Hematopoietic multipotent progenitor cell treated with erythropoietin and hydrocortisone succinate and interleukin-3 and kit ligand, for 6 days (in vitro differentiated cells): ENCODE measurements around the gene PCBP3.

Experiments
- DNase-seq: peaks from one replicate; pipeline ENCODE4 v3.0.0-alpha.2; 2015

The PCBP3 gene

DNA sequence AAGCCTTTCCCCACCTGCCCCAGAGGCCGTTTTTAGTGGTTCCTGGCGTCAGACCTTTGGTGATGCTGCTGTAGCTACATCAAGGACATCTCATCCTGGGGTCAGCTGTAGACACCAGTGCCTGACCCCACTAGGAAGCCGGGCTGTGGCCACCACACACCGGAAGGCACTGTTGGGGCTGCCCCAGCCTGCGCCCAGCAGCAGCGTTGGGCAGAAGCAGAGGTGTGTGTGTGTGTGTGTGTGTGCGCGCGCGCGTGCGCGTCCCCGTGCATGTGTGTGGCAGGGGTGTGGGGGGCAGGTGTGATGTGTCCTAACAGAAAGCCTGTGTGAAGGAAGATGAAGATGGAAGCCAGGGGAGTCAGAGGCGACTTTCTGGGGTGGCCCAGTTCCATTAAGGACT, 276.1 kb downstream of the PCBP3 start:
- no peak for DNase-seq

DNA sequence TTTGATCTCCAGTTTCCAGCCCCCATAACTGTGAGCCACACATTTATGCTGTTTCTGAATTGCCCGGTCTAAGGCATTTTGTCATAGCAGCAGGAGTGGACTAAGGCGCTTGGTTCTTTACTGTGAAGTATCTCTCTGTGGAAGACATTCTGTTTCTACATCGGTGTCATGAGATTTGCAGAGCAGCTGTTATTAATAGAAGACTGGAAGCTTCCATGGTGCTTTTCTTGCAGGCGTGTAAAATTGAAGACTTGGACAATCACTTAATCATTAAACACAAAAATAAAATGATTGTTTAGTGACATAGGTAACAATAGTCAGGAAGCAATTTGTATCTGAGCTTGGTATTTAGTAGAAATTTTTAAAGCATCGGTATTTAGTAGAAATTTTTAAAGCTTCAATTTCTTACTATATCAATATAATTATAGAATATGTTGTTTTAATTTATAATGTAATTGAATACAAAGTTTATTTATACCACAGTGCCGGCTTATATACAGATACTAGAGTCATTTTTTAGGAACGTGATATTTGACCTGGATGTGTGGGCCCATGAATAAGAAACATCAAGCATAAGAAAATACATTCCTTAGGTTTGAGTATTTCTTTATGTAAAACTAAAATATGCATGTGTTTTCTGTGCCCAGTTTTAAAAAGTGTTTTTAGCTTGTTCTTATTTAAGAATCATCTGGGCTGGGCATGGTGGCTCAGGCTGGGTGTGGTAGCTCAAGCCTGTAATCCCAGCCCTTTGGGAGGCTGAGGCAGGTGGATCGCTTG, 277.5 kb downstream of the PCBP3 start:
- no peak for DNase-seq

GRCh38 chr21:45921917-45922316, 278.4 kb downstream of the PCBP3 start:
- no peak for DNase-seq

DNA sequence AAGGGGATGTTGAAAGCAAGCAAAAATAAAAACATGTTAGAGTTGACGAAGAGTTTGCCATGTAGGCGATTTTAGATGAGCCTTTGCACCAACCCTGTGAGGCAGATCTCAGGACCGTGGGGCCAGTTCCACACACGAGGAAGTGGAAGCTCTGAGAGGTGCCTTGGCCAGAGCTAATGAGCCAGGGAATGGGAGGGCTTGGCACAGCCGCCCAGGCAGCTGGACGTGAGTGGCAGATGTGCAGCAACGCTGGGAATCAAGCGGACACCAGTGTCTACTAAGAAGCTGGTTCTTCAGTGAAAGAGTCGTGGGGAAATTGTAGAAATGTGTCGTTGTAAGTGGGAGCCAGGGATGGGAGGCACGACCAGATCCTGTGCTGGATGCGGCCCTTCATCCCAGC, 279.1 kb downstream of the PCBP3 start:
- no peak for DNase-seq

GRCh38 chr21:45923146-45923545, 279.6 kb downstream of the PCBP3 start:
- DNase-seq: peak; percentile 52

DNA sequence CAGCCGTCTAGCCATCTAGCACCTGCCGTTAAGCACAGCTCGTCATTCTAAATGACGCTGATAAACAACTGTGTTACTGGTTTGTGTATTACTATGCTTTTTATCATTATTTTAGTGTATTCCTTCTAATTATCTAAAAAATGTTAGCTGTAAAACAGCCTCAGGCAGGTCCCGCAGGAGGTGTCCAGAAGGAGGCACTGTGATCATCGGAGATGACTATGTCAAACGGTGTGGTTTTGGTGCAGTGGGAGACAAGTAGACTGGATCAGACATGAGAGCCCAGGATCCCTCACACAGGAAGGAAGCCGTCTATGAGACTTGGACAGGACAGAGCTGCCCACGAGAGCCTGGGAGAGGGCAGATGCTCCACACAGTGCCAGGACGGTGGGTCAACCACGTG, 282.8 kb downstream of the PCBP3 start:
- no peak for DNase-seq

DNA sequence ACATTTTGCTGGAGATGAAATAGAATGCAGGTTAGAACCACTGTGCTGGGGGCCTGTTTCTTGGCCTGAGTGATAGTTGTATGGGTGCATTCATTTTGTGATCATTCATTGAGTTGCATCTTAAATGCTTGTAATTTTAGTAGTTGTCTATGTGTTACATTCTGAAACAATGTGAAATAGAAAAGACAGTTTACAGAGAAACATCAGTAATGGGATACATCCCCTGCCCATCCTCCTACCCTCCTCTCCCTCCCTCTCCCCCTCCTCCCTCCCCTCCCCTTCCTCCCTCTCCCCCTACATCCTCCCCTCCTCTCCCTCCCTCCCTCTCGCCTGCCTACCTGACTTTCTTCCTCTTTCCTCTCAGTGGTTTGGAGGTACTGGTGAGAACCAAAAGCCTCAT, 283.5 kb downstream of the PCBP3 start:
- no peak for DNase-seq

DNA sequence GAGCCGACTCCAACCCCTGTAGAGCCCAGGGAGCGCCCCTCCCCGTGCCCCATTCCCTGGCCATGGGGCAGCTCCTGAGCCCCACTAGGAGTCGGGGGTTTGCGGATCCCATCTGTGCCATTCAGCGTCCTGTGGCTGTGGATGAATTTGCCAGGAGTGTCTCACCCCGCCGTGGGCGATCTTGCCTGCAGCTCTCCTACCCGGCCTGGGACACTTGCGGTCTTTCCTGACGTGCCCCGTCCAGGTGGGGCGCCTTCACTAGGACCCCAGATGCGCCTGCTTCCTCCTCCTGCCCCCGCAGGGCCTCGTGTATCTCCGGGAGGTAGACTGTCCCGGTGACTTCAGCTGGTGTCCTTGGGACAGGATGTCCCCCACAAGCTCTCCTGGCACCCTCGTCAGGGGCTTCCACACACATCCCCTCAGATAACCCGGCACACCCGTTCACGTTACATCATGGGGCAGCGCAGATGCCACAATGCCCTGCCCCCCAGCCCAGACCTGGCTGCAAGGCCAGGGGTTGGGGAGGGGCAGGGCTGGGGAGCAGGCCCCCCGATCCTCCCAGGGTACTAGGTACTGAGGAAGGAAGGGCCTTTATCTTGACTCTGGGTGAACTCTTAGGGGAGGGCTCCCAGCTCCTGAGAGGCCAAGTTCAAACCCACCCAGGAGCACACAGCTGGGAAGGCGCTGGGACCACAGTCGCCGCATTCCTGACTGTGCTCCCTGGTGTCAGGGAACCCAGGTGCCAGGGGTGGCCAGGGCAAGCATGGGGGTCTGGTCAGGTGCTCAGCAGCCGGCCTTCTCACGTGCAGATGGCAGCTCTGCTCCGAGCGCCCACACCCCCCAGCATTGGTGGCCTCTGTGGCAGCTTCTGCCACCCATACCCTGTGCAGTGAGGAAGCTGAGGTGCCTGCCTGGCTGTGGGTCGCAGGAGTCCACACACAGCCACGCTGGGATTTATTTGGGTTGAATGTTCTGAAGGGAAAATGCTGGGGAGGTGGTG, 284.6 kb downstream of the PCBP3 start:
- DNase-seq: no peak

GRCh38 chr21:45929449-45929848, 285.9 kb downstream of the PCBP3 start:
- no peak for DNase-seq

GRCh38 chr21:45930231-45930760, 286.8 kb downstream of the PCBP3 start:
- no peak for DNase-seq

DNA sequence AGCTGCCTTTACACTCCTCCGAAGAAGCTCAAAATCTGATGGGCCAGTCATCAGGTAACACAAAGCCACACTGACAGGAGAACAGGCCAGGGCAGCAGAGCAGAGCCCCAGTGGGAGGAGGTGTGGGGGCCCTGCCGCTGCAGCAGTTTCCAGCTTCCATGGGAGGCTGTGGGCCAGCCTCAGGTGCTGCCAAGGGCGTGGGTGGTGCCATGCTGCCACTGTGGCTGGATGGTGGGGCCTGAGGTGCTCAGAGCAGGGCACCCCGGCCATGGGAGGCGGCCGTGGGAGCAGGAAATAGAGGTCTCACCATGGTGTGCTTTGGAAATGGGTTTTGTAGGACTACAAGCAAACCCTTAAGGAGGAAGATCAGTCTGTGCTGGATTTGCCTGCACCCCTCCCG, 287.3 kb downstream of the PCBP3 start:
- no peak for DNase-seq

GRCh38 chr21:45931397-45931969, 288.0 kb downstream of the PCBP3 start:
- DNase-seq: no peak

DNA sequence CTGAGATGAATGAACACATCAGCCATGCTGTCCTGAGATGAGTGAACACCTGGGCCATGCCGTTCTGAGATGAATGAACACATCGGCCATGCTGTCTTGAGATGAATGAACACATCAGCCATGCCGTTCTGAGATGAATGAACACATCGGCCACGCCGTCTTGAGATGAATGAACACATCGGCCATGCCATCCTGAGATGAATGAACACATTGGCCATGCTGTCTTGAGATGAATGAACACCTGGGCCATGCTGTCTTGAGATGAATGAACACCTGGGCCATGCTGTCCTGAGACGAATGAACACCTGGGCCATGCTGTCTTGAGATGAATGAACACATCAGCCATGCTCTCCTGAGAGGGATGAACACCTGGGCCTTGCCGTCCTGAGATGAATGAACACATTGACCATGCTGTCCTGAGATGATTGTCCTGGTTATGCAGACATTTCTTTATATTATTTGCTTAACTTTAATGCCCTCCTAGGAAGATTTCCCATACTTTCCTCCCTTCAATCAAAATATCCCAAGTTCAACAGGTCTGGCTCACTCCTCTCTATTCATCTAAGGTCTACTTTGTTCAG, 289.5 kb downstream of the PCBP3 start:
- no peak for DNase-seq

- DNase-seq: no peak
These were observed 290.6 kb downstream of the PCBP3 start for GRCh38 chr21:45934085-45934484.

DNA sequence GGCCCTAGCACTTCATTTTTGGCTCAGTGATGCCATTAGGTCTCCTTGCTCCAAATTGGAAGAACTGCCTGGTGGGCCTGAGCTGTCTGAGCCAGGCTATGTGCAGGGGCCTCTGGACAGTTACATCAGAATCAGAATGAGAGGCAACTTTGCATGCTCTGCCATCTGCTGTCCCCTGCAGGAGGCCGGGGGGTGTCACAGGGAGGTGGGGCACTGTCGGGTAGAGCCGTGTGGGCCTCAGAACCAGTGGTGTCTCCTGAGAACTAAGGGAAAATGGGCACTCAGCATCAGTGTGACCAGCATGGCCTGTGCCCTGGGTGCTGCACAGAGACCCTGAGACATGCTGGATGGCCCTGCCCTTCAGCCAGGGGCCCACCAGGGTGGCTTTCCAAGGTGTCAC, 291.0 kb downstream of the PCBP3 start:
- DNase-seq: no peak

DNA sequence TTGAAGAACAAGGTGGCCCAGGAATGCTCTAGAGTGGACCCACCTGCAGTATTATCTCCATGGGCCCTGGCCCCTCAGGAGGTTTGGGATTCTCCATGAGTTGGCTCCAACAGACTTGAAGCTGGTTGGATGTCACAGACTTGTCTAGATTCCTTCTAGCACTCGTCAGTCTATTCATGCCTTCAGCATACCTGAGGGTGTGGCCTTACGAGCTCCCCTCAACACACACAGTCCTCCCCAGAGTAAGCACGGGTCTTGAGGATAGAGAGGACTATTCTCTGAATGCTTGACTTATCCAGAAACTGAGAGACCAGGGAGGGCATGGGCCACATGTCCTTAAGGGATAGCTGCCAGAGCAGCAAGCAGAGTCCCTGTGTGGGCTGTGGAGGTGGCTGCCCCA, 292.1 kb downstream of the PCBP3 start:
- peak; percentile 7 for DNase-seq

DNA sequence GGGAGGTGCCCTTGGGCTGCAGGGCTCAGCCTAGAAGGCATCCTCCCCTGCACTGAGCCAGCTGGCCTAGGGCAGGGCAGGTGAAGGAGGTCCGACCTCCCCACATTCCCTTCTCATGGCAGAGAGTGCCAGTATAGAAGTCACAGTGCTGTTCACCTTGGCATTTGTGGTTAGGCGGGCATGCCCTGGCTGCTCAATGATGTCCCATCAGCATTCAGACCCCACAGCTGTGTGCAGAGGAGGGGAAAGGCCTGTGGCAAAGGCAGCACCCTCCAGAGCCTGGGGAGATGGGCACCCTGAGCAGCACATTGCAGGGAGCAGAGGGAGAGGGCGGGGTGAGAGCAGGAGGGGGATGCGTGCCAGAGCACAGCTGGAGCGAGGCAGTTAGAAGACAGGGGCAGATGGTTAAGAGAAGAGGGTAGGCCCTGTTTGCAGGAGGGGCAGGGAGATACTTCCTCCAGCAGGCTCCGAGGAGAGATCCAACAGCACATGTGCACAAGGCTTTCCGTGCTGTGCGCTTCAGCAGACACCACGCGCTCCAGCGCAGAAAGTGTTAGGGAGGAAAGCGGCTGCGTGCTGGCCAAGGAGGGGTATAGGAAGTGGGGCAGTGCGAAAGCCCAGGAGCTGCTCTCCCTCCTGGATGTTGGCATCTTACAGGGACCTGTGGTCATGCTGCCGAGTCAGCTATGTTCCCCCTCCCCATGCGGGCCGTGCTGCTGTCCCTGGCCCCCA, 294.4 kb downstream of the PCBP3 start:
- no peak for DNase-seq

DNA sequence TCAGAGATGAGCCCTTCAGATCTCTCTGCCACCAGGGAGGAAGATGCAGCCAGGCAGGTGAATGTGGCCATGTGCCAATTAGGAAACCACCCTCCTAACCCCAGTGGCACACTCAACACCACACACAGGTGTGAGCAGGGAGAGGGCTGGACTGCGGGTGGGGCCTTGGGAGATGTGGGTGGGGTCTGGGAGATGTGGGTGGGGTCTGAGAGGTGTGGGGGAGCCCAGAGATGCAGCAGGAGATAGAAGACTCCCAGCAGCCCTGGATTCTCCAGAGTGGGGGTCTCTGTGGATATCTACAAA, 294.9 kb downstream of the PCBP3 start:
- no peak for DNase-seq

DNA sequence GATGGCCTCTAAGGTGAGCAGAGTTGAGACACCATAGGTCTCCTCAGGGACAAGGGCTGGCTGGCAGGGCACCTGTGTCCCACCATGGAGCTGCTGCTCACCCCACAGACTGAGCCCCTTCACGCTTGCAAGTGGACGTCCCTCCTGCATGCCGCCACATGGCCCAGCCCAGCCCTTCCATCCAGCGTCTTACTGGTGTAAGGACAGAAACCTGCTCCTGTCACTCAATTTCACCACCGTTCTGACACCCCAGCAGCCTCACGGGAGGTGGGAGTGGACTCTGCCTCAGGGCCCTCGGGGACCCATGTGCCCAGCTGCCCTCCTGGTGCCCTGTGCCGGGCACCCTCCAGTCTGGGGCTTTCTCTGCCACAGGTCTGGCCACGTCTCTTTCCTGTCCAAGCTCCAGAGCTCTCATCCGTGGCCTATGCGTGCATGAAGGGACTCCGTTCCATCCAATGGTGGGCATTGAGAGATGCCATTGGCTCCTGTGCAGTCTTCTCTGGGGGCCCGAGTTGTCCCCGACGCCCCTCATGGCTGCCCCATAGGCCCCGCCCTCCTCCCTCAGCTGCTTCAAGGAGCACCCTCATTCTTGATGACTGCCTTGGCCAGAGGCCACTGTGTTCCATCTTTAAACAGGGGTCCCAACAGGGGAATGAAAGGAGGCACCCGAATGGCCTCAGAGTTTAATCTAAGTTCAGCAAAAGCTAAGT, 295.4 kb downstream of the PCBP3 start:
- no peak for DNase-seq

- DNase-seq: no peak
These were observed 296.1 kb downstream of the PCBP3 start for GRCh38 chr21:45939521-45940045.

DNA sequence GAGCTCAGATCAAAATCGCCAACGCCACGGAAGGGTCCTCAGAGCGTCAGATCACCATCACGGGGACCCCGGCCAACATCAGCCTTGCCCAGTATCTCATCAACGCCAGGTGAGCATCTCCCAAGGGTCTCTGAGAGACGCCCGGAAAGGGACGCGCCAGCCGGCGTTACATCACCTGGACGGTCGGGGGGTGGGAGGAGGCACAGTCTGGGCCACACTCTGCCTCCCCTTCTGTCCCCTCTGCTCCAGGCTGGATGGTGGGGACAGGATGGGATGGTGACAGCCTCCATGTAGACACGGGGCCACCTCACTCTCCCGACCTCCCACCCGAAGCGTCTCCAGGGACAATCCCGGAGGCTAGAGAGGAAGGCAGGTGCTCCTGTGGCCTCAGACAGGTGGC, 296.6 kb downstream of the PCBP3 start:
- no peak for DNase-seq
